ENCODE measurements around the gene DUSP23.

DNA sequence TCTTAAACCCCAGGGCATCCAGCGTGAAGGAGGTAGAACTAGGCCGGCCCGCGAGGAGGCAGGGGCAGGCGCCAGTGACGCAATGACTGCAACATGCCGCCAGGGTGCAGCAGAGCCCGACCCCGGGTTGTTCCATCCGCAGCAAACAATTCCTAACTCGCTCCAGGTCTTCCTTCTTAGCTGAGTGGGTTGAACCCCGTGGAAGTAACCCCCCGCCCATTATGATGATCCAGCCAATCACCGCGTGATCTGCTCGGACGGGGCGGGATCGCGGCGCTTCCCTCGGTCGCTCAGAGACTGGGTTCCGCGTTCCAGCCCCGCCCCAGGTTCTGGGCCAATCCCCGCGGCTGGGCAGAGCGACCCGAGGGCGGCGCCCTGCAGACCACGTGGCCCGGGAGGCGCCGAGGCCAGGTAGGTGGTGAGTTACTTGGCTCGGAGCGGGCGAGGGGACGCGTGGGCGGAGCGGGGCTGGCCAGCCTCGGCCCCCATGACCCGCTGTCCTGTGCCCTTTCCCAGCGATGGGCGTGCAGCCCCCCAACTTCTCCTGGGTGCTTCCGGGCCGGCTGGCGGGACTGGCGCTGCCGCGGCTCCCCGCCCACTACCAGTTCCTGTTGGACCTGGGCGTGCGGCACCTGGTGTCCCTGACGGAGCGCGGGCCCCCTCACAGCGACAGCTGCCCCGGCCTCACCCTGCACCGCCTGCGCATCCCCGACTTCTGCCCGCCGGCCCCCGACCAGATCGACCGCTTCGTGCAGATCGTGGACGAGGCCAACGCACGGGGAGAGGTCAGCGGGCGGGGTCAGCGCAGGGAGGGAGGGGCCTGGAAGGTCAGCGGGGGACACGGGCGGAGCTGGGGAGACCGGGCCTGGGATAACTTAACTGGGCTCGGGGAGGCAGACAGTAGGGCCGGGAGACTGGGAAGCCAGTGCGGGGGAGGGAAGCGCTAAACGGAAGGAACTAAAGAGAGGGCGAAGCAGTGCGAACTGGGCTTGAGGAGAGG, at the start of gene DUSP23:
- TF ChIP-seq POLR2AphosphoS5 (IDR thresholded peaks at IDR 0.05; ENCODE audit: borderline replicate concordance, low read depth, low read length): no peak; the same call in 1 of the 2 replicates
- TF ChIP-seq EZH2 (IDR thresholded peaks at IDR 0.05): no peak

Data from SK-N-MC (cell line).